Vagina (tissue), 2 donors: ENCODE data around the gene IGSF23.

ENCODE experiments used
- POLR2A ChIP-seq, 2 donors: fragments of 450-650 bp; IDR thresholded peaks; one replicate each; pipeline ENCODE4 v1.6.1; 2017; ENCODE audit warnings: antibody characterized with exemption in 2 of 2, mild to moderate bottlenecking in 2 of 2, moderate library complexity in 2 of 2
- TF ChIP-seq, protein P1 (sequence below), 3 experiments: fragments of 450-650 bp in 2 of 3; fragments of 200-600 bp in 1 of 3; sonication (generic) in 1 of 3; IDR thresholded peaks; one replicate each; pipeline ENCODE4 v1.5.1; 2017 to 2019; ENCODE audit warnings: antibody characterized with exemption in 3 of 3, mild to moderate bottlenecking in 2 of 3, moderate library complexity in 2 of 3

DNA sequence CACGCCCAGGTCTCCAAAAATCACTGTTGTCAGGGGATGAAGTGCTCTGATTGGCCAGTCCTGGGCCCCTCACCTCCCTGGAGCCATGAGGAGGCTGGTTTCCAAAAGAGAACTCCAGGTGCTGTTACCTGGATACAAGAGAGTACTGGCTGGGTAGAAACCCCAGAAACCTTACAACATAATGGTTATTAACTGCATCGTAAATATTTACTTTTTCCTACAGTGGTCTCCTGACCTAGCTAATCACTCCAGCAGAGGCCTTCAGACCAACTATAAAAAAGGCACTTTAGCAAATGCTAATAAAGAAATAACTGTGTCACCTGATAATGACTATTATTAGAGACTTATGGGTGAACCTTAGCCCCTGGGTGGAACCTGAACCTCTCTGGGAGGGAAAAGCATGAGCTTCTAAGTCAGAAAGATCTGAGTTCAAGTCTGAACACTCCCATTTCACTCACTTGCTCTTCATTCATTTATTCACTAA is 1.5 kb upstream of the IGSF23 start:
- no peak for TF ChIP-seq POLR2A (IDR thresholded peaks at IDR 0.05)
- TF ChIP-seq, protein P1, sequence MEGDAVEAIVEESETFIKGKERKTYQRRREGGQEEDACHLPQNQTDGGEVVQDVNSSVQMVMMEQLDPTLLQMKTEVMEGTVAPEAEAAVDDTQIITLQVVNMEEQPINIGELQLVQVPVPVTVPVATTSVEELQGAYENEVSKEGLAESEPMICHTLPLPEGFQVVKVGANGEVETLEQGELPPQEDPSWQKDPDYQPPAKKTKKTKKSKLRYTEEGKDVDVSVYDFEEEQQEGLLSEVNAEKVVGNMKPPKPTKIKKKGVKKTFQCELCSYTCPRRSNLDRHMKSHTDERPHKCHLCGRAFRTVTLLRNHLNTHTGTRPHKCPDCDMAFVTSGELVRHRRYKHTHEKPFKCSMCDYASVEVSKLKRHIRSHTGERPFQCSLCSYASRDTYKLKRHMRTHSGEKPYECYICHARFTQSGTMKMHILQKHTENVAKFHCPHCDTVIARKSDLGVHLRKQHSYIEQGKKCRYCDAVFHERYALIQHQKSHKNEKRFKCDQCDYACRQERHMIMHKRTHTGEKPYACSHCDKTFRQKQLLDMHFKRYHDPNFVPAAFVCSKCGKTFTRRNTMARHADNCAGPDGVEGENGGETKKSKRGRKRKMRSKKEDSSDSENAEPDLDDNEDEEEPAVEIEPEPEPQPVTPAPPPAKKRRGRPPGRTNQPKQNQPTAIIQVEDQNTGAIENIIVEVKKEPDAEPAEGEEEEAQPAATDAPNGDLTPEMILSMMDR (IDR thresholded peaks at IDR 0.05) = no peak
